HUES6 (cell line): ENCODE measurements around the gene WWOX.

Experiments
- H3K27ac ChIP-seq: 2 replicates; pipeline ENCODE4 v1.7.0; 2013; ENCODE audit warnings: low read depth, mild to moderate bottlenecking, low read length, inconsistent platforms
- H3K27me3 ChIP-seq: 2 replicates; pipeline ENCODE4 v1.6.1; 2013; ENCODE audit warnings: low read length; ENCODE audit not compliant: control insufficient read depth, insufficient read depth
- H3K36me3 ChIP-seq: 2 replicates; pipeline ENCODE4 v1.6.1; 2013; ENCODE audit warnings: low read length; ENCODE audit not compliant: control insufficient read depth, insufficient read depth
- H3K4me1 ChIP-seq: 2 replicates; pipeline ENCODE4 v1.6.1; 2013; ENCODE audit warnings: low read length; ENCODE audit not compliant: control insufficient read depth, insufficient read depth
- H3K4me3 ChIP-seq: 2 replicates; pipeline ENCODE4 v1.5.1; 2013; ENCODE audit warnings: low read depth, low read length
- H3K9ac ChIP-seq: one replicate; pipeline ENCODE4 v1.6.1; 2013; ENCODE audit warnings: mild to moderate bottlenecking, low read length
- H3K9me3 ChIP-seq: 2 replicates; pipeline ENCODE4 v1.6.1; 2013; ENCODE audit warnings: low read depth, low read length; ENCODE audit not compliant: control insufficient read depth, insufficient read depth

Gene WWOX

DNA sequence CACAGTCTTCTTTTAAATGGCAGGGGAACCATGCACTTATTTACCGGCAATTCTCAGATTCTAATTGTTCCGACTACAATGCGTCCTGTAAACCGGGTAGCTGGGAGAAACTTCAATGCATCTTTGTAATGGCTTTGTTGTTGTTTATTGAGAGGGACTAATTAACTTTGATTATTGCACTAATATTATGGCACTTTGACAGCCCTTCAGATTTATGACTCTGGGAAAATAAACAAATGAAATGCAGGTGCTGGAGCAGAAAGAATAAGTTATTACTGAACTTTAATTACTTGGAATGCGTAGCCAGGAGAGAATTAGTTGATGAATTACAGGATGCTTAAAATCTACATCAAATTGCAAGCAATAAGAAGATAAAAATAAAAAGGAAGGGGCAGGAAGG lies 77.0 kb downstream of the WWOX start:
- peaks cover 11% of the 10 kb centered on the region; the same call in 1 of the 2 replicates for H3K4me1 ChIP-seq
- no peaks in the 10 kb centered on the region for H3K27me3 ChIP-seq
- H3K4me3 ChIP-seq = no peak overlapping the region
- H3K27ac ChIP-seq = no peak overlapping the region
- H3K9ac ChIP-seq = no peak overlapping the region
- H3K36me3 ChIP-seq = no peaks in the 10 kb centered on the region
- H3K9me3 ChIP-seq = no peaks in the 10 kb centered on the region; the same call in 1 of the 2 replicates

DNA sequence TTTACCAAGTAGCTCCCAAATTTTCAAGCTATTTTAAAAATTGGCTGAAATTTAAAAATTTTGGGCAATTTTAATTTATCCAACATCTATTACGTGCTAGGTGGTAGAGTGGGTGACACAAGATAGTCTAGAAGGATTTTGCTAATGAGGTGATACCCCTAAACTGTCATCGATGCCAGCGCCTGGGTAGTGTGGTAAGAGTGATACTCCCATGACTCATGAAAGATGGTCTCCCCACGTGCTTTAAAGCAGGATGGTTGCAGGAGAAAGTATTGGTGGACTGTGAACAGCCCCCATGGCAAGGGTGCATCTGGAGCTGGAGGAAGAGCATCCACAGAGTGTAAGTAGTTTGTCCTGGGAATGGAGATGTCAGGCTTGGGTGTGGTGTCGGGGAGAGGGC lies 77.8 kb downstream of the WWOX start:
- Histone ChIP-seq H3K9ac (no peak overlapping the region), H3K4me3 (no peak overlapping the region), H3K4me1 (peaks cover 11% of the 10 kb centered on the region; the same call in 1 of the 2 replicates), H3K36me3 (no peaks in the 10 kb centered on the region), H3K27me3 (no peaks in the 10 kb centered on the region), H3K27ac (no peak overlapping the region), H3K9me3 (no peaks in the 10 kb centered on the region; the same call in 1 of the 2 replicates)

- H3K9ac ChIP-seq = no peak overlapping the region
- H3K4me3 ChIP-seq = no peak overlapping the region
- H3K27me3 ChIP-seq = no peaks in the 10 kb centered on the region
- H3K27ac ChIP-seq = no peak overlapping the region
- no peaks in the 10 kb centered on the region; the same call in 1 of the 2 replicates for H3K9me3 ChIP-seq
- H3K4me1 ChIP-seq = peaks cover 11% of the 10 kb centered on the region; the same call in 1 of the 2 replicates
- H3K36me3 ChIP-seq = no peaks in the 10 kb centered on the region
Measured at GRCh38 chr16:78177987-78178386, 78.5 kb downstream of the WWOX start.

DNA sequence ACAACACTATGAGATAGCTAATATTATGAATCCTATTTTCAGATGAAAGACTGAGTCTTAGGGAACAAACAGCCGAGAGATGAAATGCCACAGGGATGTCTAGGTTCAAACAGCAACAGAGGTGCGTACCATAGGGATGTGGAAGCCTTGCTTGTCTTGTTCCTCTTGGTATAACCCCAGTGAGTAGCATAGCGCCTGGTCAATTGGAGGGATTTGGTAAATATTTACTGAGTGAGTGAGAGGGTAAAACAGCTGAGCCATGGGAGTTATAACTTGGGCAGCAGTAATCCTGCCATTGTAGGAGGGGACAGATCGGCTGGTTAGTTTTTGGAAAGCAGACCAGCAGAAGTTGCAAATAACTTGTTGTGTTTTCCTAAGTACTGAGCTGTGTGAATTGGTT lies 80.2 kb downstream of the WWOX start:
- Histone ChIP-seq H3K36me3 (no peaks in the 10 kb centered on the region), H3K27ac (no peak overlapping the region), H3K4me3 (no peak overlapping the region), H3K4me1 (peaks cover 11% of the 10 kb centered on the region; the same call in 1 of the 2 replicates), H3K27me3 (no peaks in the 10 kb centered on the region), H3K9ac (no peak overlapping the region), H3K9me3 (no peaks in the 10 kb centered on the region; the same call in 1 of the 2 replicates)

GRCh38 chr16:78180349-78180748 lies 80.9 kb downstream of the WWOX start:
- peaks cover 11% of the 10 kb centered on the region; the same call in 1 of the 2 replicates for H3K4me1 ChIP-seq
- H3K9ac ChIP-seq = no peak overlapping the region
- no peaks in the 10 kb centered on the region for H3K27me3 ChIP-seq
- H3K36me3 ChIP-seq = no peaks in the 10 kb centered on the region
- H3K9me3 ChIP-seq = no peaks in the 10 kb centered on the region; the same call in 1 of the 2 replicates
- H3K27ac ChIP-seq = no peak overlapping the region
- no peak overlapping the region for H3K4me3 ChIP-seq

DNA sequence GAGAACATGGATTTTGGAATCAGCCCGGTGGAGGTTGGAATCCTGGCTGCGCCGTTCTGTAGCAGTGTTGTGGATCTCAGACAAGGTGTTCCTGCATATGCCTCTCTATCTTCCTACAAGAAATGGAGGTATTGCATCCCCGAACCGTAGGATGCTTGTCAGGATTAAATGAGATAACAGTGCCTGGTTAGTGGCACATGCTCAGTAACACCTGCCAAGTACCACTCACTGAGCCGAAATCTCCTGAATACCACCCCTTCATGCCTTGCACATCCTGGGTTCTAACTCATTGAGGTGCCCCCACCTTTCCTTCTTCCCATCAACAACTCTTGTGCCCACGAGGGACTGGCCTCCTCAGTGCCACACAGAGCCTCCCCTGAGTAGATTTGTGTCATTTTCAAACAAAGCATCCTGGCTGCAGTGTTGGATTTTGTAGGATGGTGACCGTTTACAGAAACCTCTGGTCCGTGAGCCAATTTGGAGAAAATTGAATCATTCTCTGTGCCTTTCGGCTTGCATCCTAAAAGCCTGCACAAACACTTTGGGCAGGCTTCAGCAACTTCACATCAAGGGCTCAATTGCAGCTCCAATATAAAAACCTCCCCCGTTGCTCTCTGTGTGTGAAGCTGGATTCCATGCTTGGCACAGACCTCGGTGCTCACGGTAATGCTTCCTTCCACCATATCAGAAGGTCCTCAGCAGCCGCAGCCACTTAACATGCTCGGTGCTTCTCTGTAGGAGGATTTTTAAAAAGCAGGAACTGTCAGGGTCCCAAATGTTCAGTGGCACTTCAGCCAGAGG lies 84.2 kb downstream of the WWOX start:
- Histone ChIP-seq H3K9ac (no peak overlapping the region), H3K4me3 (no peak overlapping the region), H3K27ac (no peak overlapping the region), H3K36me3 (no peaks in the 10 kb centered on the region), H3K4me1 (no peaks in the 10 kb centered on the region), H3K9me3 (no peaks in the 10 kb centered on the region), H3K27me3 (no peaks in the 10 kb centered on the region)

DNA sequence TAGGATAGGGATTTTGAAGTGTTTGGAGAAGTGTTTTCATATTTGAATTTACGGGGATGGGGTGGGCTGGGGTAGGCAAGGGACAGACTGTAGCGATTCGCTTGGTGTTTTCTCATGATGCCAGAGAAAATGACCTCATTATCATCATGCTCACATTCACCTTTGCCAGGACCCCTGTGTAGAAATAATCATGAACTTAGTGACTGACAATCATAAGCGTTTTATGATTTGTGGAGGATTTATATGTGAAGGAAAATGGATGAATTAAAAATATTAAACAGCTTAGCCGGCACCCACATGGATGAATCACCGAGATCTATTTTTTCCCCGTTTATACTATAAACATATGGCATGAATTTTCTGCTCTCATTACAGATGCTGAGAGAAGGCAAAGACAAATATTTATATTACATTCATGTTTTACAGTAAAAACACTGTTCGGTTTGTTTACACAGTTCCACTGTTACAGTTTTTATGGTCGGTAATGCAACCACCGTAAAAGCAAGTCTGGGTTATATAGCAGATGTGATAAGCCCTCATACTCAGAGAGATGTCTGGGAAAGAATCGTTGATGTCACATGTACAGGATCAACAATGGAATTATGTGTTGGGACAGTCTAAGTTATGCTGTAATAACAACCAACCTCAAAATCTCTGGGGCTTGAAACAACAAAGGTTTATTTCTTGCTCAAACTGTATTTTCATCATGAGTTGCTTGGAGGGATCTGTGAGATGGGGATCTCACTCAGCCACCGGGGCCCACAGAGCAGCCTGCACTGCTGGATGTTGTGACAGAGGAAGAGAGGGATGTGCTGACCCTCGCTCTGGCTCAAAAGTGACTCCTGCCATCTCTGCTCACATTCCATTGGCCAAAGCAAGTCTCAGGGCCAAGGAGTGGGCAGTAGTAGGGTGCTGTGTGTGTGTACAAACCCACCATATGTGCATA lies 85.1 kb downstream of the WWOX start:
- H3K4me3 ChIP-seq = no peak overlapping the region
- H3K27ac ChIP-seq = no peak overlapping the region
- H3K9ac ChIP-seq = no peak overlapping the region

GRCh38 chr16:78189121-78189520 lies 89.7 kb downstream of the WWOX start:
- H3K36me3 ChIP-seq = no peaks in the 10 kb centered on the region
- no peak overlapping the region for H3K27ac ChIP-seq
- no peaks in the 10 kb centered on the region for H3K27me3 ChIP-seq
- H3K9me3 ChIP-seq = peaks cover 3% of the 10 kb centered on the region; the same call in 1 of the 2 replicates
- no peaks in the 10 kb centered on the region for H3K4me1 ChIP-seq
- no peak overlapping the region for H3K9ac ChIP-seq
- H3K4me3 ChIP-seq = no peak overlapping the region

More for the DNA sequence above, 85.1 kb downstream of the WWOX start:
- H3K36me3 ChIP-seq = no peaks in the 10 kb centered on the region
- H3K27me3 ChIP-seq = no peaks in the 10 kb centered on the region
- H3K4me1 ChIP-seq = no peaks in the 10 kb centered on the region
- H3K9me3 ChIP-seq = no peaks in the 10 kb centered on the region

DNA sequence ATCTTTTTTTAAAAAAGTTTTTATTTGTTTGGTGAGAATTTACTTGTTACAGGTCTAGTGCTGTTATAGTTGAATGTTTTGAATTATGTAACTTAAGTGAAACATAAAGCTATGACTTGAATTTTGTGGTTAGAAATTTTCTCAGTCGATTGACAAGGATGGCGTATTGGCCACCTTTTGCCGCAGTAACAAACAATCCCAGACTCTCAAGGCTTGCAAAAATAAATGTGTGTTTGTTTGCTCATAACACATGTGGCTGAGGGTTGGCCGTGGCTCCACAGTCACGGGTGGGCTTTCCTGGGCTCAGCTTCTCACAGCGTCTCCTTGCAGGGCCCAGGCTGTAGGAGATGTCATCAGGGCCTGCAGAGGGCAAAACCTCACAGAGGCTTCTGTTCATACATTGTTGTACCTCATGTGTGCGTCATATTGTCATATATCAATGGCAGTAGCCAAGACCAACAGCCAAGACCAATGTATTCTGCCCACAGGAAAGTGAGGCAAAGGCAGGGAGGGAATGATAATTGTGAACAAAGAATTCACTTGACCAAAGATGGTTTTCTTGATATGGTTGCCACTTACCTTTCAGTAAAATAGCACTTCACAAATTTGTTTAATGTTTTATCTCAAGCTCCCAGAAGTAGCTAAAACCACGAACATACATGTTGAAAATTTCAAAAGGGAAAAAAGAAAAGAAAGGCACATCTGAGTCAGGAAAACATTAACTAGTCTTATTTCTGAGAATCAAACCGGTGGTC lies 93.5 kb downstream of the WWOX start:
- no peak overlapping the region for H3K4me3 ChIP-seq
- peaks cover 3% of the 10 kb centered on the region; the same call in 1 of the 2 replicates for H3K9me3 ChIP-seq
- H3K4me1 ChIP-seq = 0 out of 2 replicates have a peak, but pooled peaks cover 4% of the 10 kb centered on the region
- H3K27ac ChIP-seq = no peak overlapping the region
- no peaks in the 10 kb centered on the region for H3K36me3 ChIP-seq
- no peaks in the 10 kb centered on the region for H3K27me3 ChIP-seq
- no peak overlapping the region for H3K9ac ChIP-seq

DNA sequence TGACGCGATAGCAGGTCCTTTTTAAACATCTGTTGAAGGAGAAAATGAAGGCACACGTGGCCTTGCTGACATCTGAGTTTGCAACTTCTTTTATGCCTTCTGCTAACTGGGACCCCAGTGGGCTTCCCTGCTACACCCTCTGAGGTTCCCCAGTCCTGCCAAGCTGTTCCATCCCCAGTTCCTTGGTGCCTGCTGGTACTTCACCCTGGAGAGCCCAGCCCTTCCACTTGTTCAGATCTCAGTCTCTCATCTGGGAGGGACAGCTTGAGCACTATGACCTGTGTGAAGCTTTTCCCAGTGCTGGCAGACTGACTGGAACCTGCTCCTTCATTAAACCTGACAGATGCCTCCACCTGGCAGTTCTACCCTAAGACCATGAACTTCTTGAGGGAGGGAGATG lies 95.5 kb downstream of the WWOX start:
- Histone ChIP-seq H3K9ac (no peak overlapping the region), H3K4me1 (peaks cover 9% of the 10 kb centered on the region; the same call in 1 of the 2 replicates), H3K4me3 (no peak overlapping the region), H3K27me3 (no peaks in the 10 kb centered on the region), H3K27ac (no peak overlapping the region), H3K36me3 (no peaks in the 10 kb centered on the region), H3K9me3 (peaks cover 3% of the 10 kb centered on the region; the same call in 1 of the 2 replicates)
